Left kidney (tissue), 8 donors: ENCODE measurements around the gene ZNF304. TPM values are rescaled to one million over a fixed set of nuclear protein-coding genes. Genes with fewer than 3 reads are reported as not detected.
A peak's percentile ranks its signal among the peaks of the same experiment; 100 is the strongest.

ENCODE experiments used
- DNase-seq: peaks from one replicate; pipeline ENCODE4 v3.0.0-alpha.2; 2013
- long read RNA-seq, 8 donors: transcript quantifications; one replicate each; lab custom pipeline, GENCODE V29; 2026
- polyA plus RNA-seq: library from polyadenylated mRNA; unstranded; fragments of 120-200 nt; gene quantifications from one replicate; pipeline ENCODE4 v1.2.1, GENCODE V29; 2013; ENCODE audit not compliant: insufficient read length

ZNF304 gene
- polyA plus RNA-seq = 20.0 TPM
- long read RNA-seq, donor 1, full-length matches to known transcripts = 1 of 1 reads
- long read RNA-seq, donor 1, partial matches to known transcripts = 0 of 1 reads
- long read RNA-seq, donor 1, other reads (novel, unspliced or antisense) = 0 of 1 reads
- long read RNA-seq, donor 2, full-length matches to known transcripts = 4 of 4 reads
- long read RNA-seq, donor 2, partial matches to known transcripts = 0 of 4 reads
- long read RNA-seq, donor 2, other reads (novel, unspliced or antisense) = 0 of 4 reads
- long read RNA-seq, donor 3, full-length matches to known transcripts = 5 of 5 reads
- long read RNA-seq, donor 3, partial matches to known transcripts = 0 of 5 reads
- long read RNA-seq, donor 3, other reads (novel, unspliced or antisense) = 0 of 5 reads
- long read RNA-seq, donor 4 = 0 reads
- long read RNA-seq, donor 5, full-length matches to known transcripts = 3 of 3 reads
- long read RNA-seq, donor 5, partial matches to known transcripts = 0 of 3 reads
- long read RNA-seq, donor 5, other reads (novel, unspliced or antisense) = 0 of 3 reads
- long read RNA-seq, donor 6, full-length matches to known transcripts = 3 of 3 reads
- long read RNA-seq, donor 6, partial matches to known transcripts = 0 of 3 reads
- long read RNA-seq, donor 6, other reads (novel, unspliced or antisense) = 0 of 3 reads
- long read RNA-seq, donor 7, full-length matches to known transcripts = 5 of 5 reads
- long read RNA-seq, donor 7, partial matches to known transcripts = 0 of 5 reads
- long read RNA-seq, donor 7, other reads (novel, unspliced or antisense) = 0 of 5 reads
- long read RNA-seq, donor 8, full-length matches to known transcripts = 3 of 3 reads
- long read RNA-seq, donor 8, partial matches to known transcripts = 0 of 3 reads
- long read RNA-seq, donor 8, other reads (novel, unspliced or antisense) = 0 of 3 reads

DNA sequence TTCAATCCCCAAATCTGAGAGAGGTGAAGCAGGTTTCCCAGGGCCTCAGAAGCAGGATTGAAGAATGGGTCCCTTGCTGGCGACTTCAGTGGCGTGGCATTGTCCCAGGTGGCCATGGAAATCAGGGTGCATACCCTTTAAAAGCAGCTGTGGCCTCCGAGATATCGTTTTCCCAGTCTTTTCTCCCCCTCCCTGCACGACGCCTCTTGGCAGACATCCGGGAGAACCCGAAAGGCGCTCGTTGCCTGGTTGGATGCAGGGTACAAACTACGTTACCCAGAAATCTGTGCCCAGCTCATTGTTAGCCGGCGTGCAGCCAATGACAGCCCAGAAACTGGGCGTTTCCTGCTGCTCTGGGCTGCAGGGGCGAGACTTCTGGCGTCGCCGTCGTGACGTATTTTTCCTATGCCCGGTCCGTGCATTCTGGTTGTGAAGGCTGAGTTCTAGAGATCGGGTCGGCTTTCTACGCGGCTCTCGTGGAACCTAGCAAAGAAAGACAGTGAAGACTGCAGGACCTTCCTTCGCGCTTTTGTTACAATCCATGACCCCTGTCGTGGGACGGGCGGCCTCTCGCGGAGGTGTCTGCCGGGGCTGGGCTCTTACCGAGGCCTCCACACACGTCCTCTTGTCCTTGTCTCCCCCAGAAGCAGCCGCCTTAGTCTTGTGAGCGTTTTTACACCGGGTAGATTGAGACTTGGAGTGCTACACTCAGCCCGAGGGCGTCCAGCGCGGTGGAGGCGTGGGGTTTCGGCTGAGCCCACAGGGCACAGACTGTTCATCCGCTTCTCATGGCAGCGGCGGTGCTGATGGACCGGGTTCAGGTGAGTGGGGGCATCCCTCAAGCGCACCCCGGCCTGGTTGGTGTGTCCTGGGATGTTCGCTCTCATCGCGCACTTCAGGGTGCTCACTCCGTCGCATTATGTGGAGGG lies at the start of gene ZNF304:
TSS of gene ZNF304 (plus strand) at position 395 of the 929 bp plus-strand sequence. CDS start at position 789, 394 bp downstream.
- peak; percentile 93 for DNase-seq

DNA sequence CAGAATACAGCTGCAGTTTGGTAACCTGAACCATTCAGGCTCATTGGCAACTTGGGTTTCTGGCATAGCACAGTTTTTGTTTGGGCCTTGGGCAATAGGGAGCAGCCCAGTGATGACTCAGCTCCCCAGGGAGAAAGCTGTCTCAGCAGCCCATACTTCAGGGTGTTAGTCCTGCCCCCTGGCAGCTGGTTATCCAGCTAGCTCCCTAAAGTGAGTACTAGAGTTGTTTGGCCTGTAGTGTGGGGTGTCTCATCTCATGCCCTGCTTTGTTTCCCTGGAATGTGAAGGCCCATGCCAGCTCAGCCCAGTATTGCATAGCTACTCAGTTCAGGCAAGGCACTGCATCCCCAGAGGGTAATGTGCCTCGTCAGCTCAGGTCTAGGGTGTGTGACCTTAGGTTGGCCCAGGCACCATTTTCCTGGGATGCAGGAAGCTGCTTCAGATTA lies 49.0 kb upstream of the ZNF304 start:
- DNase-seq = no peak

DNA sequence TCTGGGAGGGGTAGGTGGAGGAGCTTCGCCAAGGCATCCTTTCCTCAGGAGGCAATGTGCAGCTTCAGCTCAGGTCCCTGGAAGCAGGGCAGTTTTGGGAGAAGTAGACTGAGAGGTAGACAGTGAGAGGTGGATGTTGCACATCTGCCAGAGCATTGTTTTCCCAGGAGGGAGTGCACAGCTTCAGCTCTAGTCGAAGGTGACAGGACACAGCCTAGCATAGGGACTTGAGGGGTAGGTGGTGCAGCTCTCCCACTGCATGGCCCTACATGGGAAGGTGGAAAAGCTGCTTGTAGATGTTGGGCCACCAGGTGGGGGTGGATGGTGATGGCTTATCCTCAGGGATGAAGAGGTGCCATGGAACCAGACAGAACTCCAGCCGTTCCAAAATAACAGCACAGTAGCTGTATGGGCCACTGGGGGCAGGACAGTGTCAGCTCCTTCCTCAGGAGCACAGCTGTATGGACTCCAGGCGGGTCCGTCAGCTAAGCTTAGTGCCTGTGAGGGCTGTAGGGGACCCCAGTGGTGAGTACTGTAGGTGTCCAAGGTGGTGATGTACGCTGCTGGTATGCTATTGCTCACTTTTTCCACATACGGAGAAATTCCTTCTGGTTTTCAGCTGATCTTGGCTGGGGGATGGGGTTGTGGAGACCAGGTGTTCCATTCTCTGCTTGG lies 48.2 kb upstream of the ZNF304 start:
- no peak for DNase-seq

DNA sequence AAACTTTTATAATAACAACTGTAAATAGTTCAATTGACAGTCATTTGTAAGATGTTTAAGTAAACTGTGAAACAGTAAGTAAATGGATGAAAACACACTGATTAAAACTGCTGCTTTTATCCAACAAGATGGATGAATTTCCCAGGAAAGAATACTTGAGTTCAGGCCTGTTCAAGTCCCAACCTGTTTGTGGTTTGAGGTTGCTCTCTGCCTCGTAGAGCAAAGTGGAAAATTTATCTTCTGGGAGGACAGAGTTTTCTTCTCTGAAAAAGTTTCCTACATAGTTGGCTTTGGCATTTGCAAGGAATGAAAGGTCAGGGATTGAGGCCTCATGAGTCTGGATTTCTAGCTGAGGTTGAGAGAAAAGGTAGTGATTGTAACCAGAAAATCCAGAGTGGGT lies 46.0 kb upstream of the ZNF304 start:
- DNase-seq = no peak

DNA sequence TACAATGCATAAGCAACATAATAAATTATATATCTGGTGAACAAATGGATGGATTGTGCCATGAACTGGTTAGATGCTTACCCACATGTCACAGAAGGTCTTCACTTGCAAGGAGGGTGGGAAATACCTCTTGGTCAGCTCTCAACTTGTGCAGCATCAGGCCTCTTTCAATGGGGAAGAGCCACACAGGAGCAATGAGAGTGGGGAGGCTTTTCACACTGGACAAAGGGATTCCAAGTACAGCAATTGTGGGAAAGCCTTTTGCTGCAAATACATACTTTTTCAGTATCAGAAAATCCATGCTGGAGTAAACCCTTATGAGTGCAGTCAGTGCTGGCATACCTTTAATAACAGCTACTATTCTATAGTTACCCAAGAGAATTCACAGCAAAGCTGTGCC lies 42.6 kb upstream of the ZNF304 start:
- no peak for DNase-seq

DNA sequence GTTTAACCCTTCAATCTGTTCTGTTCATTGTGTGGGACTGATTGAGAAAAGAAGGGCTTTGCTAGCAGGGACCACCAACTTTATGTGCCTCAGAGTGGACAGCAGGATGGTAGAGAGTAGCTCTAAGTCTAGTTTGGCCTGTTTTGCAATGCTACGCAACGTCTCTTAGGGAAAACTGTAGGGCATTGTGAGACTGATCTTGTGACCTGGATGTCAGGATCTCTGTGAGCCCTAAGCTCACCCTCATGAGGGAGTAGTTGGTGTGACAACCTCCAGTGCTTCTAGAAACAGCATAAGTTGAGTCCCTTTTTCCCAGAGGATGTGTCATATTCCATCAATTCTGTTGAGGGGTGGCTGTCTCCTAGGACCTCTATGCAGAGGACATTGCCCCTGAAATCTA lies 40.3 kb upstream of the ZNF304 start:
- no peak for DNase-seq

DNA sequence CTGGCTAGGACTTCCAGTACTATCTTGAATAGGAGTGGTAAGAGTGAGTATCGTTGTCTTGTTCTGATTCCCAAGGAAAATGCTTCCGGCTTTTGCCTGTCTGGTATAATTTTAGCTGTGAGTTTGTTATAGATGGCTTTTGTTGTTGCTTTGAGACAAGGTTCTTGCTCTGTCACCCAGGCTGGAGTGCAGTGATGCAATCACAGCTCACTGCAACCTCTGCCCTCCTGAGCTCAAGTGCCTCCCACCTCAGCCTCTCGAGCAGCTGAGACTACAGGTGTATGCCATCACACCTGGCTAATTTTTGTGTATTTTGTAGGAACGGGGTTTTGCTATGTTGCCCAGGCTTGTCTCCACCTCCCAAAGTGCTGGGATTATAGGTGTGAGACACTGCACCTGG lies 36.9 kb upstream of the ZNF304 start:
- DNase-seq = no peak

DNA sequence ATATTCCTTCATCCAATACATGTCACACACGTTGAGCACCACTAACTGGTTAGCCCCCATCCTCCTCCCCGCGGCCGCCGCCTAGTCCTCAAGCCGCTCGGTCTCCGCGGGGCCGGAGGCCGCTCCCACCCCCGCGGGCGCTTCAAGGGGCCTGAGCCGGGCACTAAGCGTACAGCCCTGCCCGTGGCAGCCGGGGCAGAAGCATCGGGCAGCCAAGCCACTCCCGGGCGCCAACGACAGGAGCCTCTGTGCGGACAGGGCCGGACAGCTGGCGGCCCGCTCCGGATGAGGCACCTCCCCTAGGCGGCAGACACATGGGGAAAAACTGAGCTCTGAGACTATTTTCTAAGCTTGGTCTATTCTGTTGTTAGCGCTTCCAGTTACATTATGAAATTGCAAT lies 33.6 kb upstream of the ZNF304 start:
- DNase-seq = no peak

DNA sequence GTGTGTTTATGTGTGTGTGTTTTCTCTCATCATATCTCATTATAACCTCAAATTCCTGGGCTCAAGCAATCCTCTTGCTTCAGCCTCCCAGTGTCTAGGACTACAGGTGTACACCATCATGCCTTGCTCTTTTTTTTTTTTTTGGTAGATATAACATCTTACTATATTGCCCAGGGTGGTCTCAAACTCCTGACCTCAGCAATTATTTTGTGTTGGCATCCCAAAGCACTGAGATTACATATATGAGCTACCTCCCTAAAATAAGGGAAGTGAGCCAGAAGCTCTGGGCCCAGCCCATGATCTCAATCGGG lies 31.2 kb upstream of the ZNF304 start:
- no peak for DNase-seq

DNA sequence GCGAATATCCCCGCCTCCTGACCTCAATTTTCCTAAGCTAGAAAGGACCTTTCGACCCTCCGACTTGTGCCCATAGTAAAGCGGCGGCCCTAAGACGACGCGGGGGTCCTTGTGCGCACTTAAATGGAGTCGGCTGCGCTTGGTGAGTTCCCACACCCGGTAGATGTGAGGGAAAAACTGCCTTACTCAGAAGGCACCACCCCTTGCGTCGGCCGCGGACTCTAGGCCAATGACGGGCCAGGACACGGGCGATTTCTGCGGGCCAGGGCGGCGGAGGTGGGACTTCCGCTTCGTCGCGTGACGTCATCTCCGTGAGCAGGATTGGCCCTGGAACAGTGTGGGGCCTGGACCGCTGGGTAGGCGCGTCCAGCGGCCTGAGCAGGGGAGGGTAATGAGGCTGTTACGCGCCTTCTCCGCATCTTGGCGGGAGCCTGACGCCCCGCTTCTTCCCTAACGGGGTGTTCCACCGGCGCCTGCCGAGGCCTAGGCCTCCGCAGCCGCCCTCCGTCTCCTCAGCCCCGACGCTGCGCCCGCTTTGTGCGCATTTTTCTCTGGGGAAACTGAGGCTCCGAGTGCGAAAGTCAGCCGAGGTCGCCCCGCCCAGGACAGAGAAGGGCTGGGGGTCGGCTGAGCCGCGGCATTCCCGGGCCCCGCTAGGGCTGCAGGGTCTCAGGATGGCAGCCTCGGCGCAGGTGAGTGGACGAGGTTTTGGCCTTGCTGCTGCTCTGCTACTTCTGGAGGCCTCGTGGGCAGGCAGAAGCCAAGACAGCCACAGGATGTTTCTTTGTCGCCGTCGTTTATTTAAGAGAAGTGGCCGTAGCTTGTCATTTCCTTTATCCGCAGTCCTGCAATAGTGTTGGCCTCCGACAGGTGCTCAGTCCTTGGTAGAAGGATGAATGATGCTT lies 30.6 kb upstream of the ZNF304 start, which contains the start of gene ZNF543:
TSS of gene ZNF543 (plus strand) at position 293 of the 905 bp plus-strand sequence. CDS start at position 675, 382 bp downstream.
- DNase-seq = peak; percentile 96

DNA sequence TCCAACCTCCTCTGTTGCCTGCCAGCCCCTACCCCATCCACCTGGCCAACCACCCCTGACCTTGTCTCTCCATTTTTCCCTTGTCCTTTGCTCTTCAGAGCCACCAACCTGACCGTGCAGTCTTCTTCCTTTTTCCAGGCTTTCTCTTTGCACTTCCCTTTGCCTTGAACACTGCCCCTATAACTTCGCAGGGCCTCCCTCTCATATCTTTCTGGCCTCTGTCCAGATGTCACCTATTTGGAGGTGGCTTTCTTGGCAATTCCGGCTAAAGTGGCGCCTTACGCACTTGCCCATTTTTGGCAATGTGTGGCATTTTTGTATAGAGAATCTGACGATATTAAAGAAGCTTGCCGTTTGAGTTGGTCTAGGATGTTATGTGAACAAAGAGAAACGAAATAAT lies 30.0 kb upstream of the ZNF304 start:
- no peak for DNase-seq

DNA sequence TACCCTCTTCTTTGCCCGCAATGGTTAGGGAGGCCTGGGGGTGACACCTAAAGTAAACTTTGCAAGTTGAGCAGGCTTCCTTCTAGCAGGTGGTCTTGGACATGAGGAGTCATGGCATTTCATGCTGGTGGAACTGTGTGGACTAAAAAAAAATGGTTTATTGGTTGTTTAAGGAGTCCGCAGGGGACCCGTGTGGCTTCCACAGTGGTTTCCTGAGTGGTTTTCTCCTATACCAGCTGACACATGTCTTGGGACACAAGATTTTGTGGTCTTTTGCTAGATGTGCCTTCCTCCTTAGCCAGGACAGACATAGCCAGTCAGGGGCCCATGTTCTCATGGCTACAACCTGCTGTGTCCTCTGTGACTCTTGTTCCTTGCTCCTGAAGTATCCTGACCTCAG lies 29.3 kb upstream of the ZNF304 start:
- DNase-seq = no peak

DNA sequence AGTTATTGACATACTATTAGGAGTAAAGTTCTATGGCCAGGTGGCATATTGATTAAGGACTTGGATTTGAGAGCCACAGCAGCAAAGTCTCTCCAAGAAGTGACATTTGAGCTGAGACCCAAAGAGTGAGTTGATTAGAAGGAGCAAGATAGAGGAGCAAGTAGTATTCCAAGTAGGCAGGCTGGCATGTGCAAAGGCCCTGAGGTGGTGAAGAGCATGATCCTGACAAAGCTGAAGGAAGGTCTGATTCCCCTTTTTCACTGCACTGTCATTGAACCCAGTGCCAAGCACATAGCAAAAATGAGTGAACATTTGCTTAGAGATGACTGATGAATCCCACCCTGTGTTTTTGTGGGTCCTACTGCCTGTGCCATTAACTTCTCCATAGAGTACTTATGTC lies 26.1 kb upstream of the ZNF304 start:
- DNase-seq = no peak

DNA sequence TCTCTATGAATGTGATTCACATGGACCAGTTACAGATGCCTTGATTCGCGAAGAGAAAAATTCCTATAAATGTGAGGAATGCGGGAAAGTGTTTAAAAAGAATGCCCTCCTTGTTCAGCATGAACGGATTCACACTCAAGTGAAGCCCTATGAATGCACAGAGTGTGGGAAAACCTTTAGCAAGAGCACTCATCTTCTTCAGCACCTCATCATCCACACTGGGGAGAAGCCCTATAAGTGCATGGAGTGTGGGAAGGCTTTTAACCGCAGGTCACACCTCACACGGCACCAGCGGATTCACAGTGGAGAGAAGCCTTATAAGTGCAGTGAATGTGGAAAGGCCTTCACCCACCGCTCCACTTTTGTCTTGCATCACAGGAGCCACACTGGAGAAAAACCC lies 23.1 kb upstream of the ZNF304 start:
- DNase-seq = no peak

DNA sequence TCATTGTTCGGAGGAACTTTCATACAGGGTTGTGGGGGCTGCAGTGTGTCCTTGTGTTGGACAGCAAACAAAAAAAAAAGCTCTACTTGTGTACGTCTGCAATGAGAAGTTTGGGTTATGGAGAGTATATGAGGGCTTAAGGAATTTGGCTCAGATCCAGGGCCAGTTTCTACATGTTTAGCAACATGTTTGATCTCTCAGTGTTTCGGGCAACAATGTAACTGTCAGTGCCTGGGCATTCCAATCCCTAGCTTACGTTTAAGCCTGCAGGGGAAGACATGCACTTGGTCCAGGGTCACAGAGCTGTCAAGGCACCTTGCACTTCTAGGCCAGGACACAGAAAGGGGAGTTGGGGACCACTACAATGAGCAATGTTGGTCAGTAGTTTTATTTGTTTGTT lies 16.9 kb upstream of the ZNF304 start:
- DNase-seq = no peak

DNA sequence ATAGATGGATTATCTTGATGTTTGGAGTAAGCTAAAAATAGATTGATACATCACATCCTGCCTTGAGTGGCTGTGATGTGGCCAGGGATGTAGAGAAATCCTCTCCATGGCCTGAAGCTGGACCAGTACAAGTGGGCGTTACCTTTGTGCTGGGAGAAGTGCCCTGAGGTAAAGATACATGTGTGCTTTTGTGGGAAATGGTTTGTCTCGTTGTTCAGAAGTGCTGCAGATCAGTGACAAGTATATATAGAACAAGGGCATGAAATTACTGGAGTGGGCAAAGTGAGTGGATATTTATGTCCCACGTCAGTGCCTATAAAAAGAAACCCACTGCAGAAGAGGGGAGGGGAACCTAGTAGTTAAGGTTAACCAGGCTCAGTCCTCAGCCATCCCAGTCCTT lies 12.2 kb upstream of the ZNF304 start:
- no peak for DNase-seq

DNA sequence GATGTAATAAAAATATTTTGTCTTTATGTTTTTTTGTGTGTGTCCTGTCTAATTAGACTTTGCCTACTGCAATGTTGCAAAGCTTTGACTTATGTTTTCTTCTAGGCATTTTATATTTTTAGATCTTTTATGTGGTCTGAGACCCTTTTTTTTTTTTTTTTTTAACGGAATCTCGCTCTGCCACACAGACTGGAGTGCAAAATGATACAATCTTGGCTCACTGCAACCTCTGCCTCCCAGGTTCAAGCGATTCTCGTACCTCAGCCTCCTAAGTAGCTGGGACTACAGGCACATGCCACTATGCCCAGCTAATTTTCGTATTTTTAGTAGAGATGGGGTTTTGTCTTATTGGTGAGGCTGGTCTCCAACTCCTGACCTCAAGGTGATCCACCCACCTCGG lies 8.5 kb upstream of the ZNF304 start:
- no peak for DNase-seq

DNA sequence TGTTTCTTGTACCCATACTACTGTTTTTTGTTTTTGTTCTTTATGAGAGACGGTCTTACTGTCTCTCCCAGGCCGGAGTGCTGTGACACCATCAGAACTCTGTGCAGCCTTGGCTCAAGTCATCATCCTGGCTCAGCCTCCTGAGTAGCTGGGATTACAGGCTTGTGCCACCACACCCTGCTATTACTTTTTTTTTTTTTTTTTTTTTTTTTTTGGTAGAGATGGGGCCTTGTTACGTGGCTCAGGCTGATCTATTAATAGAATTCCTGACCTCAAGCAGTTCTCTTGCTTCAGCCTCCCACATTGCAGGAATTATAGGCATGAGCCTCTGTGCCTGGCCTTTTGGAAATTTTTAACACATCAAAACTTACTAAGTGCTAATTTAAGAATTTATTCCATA lies 2.9 kb upstream of the ZNF304 start:
- DNase-seq = no peak

DNA sequence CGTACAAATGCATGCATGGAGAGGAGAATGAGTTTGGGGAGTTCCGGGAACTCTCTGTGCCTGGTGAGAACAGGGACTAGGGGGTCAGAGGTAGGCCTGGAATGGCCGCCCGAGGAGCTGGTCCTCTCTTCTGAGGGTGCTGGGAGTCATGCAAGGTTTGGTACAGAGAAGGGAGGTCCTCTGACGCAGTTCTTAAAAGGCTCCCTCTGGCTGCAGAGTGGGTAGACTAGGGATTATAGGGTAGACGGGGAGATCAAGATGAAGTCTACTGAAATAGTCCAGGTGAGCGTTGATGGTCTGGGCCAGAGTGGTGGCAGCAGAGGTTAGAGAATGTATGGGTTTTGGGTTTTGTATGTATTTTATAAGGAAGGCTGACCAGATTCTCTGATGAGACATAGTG lies 796 bp downstream of the ZNF304 start:
- no peak for DNase-seq

DNA sequence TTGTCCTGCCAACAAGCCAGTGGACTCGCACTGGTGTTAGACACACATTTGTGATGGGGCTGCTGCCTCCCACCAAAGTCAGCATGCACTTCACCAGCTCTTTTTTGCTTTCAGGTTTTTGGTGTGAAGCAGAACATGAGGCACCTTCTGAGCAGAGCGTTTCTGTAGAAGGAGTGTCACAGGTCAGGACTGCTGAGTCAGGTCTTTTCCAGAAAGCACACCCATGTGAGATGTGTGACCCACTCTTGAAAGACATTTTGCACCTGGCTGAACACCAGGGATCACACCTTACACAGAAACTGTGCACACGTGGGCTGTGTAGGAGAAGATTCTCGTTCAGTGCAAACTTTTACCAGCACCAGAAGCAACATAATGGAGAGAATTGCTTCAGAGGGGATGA lies 4.8 kb downstream of the ZNF304 start:
- no peak for DNase-seq
